ENCODE measurements around the gene ALOX5AP. TPM values are rescaled to one million over a fixed set of nuclear protein-coding genes. Genes with fewer than 3 reads are reported as not detected.

ALOX5AP gene
- total and polyA plus RNA-seq, 9 of the 15 experiments (the other 6 are each of a cell fraction or from before 2014, with no cell fraction given) = 0.31 TPM; not detected in 8

DNA sequence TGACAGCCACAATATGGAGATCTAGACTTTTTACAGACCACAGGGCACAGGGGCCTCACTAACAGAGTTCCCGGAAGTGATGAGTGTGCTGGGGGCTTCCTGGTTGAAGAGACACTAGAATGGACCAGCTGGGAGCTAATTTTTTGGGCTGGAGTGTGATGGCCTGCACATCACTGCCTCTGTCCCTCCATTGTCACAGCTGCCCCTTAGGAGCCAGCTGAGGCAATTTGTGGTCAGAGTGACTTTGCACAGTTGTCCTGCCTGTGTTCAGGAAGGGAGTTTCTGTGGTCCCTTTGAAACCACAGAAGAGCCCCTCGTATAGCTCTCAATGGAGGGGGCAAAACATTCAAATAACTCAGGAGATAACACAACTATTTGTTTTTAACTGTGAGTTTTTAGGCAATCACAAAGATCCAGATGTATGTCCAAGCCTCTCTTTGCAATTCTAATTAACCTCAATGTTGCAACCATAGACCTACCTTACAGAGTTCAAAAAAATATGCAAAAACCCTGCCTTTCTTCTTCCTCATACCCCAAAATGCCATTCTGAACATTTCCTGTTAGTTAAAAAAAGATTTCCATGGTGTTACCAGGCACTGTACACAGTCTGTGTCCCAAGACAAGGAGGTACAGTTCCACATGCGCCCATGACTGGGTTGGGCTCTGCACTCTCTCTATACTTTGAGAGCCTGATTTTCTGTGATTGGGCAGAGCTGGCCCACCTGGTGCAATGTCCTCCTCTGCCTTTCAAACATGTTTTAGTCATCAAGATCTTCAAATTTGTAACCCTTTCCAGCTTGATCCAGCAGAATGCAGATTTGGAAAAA lies 2.4 kb downstream of the ALOX5AP start:
- peaks cover 0 to 21% of the 10 kb centered on the region in 2 experiments; a peak in 3 of 5 replicates for H3K27me3 ChIP-seq (ENCODE audit: control insufficient read depth in 2 of 2, insufficient read depth in 2 of 2, low read length in 2 of 2)
- no peak overlapping the region for H3K9ac ChIP-seq (ENCODE audit: insufficient read depth in 1 of 2, low read depth in 2 of 2, low read length in 2 of 2)
- no peak overlapping the region for H3K4me2 ChIP-seq (ENCODE audit: insufficient read depth, low read length)
- H4K20me1 ChIP-seq (replicated peaks; ENCODE audit: control insufficient read depth, insufficient read depth, low read length) = no peaks in the 10 kb centered on the region
- WGBS (ENCODE audit: insufficient coverage, low coverage, missing lambda C conversion rate) = 0% methylated on average over 2 of the region's 3 CpGs
- H3K9me1 ChIP-seq (ENCODE audit: control insufficient read depth, insufficient read depth, low read length) = no peaks in the 10 kb centered on the region
- H3K9me3 ChIP-seq (replicated peaks; ENCODE audit: control insufficient read depth, insufficient read depth, low read depth, low read length) = no peaks in the 10 kb centered on the region
- POLR2A ChIA-PET = no interaction called here
- DNase-seq (ENCODE audit: extremely low read depth in 1 of 4, low spot score in 3 of 4) (no peak), ATAC-seq (no peak), FAIRE-seq (no peak)
- in situ Hi-C loops (cut with MboI) = no loop called here
- no TSS peak for BruUV-seq (replicated peaks)
- intact Hi-C loops (cut with micrococcal nuclease) = no loop called here
- CTCF ChIA-PET (ENCODE audit: low intra/inter-chr PET ratio) = no interaction called here
- H3K27ac ChIP-seq (ENCODE audit: extremely low read depth, low read depth, low read length) = no peak overlapping the region
- TF ChIP-seq, protein P1, sequence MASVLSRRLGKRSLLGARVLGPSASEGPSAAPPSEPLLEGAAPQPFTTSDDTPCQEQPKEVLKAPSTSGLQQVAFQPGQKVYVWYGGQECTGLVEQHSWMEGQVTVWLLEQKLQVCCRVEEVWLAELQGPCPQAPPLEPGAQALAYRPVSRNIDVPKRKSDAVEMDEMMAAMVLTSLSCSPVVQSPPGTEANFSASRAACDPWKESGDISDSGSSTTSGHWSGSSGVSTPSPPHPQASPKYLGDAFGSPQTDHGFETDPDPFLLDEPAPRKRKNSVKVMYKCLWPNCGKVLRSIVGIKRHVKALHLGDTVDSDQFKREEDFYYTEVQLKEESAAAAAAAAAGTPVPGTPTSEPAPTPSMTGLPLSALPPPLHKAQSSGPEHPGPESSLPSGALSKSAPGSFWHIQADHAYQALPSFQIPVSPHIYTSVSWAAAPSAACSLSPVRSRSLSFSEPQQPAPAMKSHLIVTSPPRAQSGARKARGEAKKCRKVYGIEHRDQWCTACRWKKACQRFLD (CRISPR knock-in tag; IDR thresholded peaks at IDR 0.05) = no peak
- TF ChIP-seq MECOM (CRISPR knock-in tag; IDR thresholded peaks at IDR 0.05) (no peak), SOX6 (IDR thresholded peaks at IDR 0.05) (no peak), ERF (CRISPR knock-in tag; IDR thresholded peaks at IDR 0.05) (no peak), TRIM24 (IDR thresholded peaks at IDR 0.05) (no peak), SP2 (IDR thresholded peaks at IDR 0.05; ENCODE audit: extremely low read depth, low read depth, low read length, poor library complexity, severe bottlenecking) (no peak), KLF16 (IDR thresholded peaks at IDR 0.05) (no peak), ADNP (tag; IDR thresholded peaks at IDR 0.05) (no peak), ELF4 (CRISPR knock-in tag; IDR thresholded peaks at IDR 0.05) (no peak)
- TF ChIP-seq, protein P2, sequence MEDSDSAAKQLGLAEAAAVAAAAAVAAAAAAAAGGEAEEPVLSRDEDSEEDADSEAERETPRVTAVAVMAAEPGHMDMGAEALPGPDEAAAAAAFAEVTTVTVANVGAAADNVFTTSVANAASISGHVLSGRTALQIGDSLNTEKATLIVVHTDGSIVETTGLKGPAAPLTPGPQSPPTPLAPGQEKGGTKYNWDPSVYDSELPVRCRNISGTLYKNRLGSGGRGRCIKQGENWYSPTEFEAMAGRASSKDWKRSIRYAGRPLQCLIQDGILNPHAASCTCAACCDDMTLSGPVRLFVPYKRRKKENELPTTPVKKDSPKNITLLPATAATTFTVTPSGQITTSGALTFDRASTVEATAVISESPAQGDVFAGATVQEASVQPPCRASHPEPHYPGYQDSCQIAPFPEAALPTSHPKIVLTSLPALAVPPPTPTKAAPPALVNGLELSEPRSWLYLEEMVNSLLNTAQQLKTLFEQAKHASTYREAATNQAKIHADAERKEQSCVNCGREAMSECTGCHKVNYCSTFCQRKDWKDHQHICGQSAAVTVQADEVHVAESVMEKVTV (CRISPR knock-in tag; IDR thresholded peaks at IDR 0.05) = no peak
- TF ChIP-seq, protein P3, sequence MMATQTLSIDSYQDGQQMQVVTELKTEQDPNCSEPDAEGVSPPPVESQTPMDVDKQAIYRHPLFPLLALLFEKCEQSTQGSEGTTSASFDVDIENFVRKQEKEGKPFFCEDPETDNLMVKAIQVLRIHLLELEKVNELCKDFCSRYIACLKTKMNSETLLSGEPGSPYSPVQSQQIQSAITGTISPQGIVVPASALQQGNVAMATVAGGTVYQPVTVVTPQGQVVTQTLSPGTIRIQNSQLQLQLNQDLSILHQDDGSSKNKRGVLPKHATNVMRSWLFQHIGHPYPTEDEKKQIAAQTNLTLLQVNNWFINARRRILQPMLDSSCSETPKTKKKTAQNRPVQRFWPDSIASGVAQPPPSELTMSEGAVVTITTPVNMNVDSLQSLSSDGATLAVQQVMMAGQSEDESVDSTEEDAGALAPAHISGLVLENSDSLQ (IDR thresholded peaks at IDR 0.05) = no peak
- H3K36me3 ChIP-seq (ENCODE audit: control insufficient read depth, insufficient read depth, low read length) = no peaks in the 10 kb centered on the region
- H2AFZ ChIP-seq (ENCODE audit: low read depth, low read length) = no peak overlapping the region
- H3K79me2 ChIP-seq (ENCODE audit: control insufficient read depth, insufficient read depth, low read length) = no peaks in the 10 kb centered on the region
- no peaks in the 10 kb centered on the region for H3K4me1 ChIP-seq (replicated peaks in 1 of 2; ENCODE audit: control insufficient read depth in 2 of 2, insufficient read depth in 2 of 2, low read length in 2 of 2)
- H3K4me3 ChIP-seq = no peak overlapping the region

Measured in K562 (cell line).